ENCODE data around the gene VWF.

DNA sequence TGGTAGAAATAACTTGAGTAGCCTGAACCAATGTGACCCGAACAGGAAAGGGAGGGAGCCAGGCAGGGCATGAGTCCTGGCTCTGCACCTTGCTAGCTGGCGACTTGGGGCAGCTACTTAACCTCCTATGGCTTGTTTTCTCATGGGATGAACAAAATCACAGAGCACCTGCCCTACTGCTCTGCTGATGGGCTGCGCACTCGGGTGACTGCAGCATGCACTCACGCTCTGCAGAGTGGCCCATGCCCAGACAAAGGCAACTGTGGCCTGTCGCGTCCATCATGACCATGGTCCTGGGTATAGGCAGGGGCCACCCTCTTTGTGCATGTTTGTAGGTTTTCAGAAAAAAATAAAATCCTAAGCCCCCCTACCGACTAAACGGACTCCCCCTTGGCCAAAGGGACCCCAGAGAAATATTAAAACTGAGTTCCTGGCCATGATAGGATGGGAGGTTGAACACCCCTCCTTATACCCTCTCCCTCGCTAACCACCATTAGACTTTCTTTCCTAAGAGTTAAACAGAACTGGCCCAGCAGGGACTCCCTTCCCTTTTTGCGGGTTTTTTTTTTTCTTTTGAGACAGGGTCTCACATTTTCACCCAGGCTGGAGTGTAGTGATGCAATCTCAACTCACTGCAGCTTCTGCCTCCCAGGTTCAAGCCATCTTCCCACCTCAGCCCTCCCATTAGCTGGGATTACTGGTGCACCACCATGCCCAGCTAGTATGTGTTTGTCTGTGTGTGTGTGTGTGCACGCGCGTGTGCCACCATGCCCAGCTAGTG lies 32.5 kb downstream of the VWF start:
- TF ChIP-seq, protein P1, sequence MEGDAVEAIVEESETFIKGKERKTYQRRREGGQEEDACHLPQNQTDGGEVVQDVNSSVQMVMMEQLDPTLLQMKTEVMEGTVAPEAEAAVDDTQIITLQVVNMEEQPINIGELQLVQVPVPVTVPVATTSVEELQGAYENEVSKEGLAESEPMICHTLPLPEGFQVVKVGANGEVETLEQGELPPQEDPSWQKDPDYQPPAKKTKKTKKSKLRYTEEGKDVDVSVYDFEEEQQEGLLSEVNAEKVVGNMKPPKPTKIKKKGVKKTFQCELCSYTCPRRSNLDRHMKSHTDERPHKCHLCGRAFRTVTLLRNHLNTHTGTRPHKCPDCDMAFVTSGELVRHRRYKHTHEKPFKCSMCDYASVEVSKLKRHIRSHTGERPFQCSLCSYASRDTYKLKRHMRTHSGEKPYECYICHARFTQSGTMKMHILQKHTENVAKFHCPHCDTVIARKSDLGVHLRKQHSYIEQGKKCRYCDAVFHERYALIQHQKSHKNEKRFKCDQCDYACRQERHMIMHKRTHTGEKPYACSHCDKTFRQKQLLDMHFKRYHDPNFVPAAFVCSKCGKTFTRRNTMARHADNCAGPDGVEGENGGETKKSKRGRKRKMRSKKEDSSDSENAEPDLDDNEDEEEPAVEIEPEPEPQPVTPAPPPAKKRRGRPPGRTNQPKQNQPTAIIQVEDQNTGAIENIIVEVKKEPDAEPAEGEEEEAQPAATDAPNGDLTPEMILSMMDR (IDR thresholded peaks at IDR 0.05) = no peak
- TF ChIP-seq POLR2A (IDR thresholded peaks at IDR 0.05) = no peak

Data from right lobe of liver (tissue), 4 donors.